GDM1 (cell line): ENCODE measurements around the gene TTBK2.
"Not testable (repeated sequence)": the region's sequence is repeated elsewhere in the genome, so short reads cannot be mapped to it uniquely, and the experiment has no call there.

Experiments
- DNase-seq: peaks from one replicate; lab custom pipeline; 2025; lab: John Stamatoyannopoulos, UW

The TTBK2 gene

DNA sequence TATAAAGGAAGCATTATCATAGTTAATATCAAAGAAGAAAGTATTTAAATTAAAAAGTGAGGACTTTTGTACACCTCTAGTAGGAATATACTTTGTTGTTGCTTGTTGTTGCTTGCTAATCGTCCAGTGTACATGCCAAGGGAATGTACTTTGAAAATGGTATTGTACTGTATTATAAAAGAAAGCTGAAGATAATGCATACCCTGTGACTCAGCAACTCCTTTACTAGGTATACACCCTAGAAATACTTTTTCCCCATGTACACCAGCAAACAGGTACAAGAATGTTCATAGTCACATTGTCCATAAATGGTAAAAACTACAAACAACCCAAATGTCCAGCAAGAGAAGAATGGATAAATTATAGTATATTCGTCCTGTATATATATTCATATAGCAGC, 12.0 kb downstream of the TTBK2 start:
- no peak for DNase-seq

DNA sequence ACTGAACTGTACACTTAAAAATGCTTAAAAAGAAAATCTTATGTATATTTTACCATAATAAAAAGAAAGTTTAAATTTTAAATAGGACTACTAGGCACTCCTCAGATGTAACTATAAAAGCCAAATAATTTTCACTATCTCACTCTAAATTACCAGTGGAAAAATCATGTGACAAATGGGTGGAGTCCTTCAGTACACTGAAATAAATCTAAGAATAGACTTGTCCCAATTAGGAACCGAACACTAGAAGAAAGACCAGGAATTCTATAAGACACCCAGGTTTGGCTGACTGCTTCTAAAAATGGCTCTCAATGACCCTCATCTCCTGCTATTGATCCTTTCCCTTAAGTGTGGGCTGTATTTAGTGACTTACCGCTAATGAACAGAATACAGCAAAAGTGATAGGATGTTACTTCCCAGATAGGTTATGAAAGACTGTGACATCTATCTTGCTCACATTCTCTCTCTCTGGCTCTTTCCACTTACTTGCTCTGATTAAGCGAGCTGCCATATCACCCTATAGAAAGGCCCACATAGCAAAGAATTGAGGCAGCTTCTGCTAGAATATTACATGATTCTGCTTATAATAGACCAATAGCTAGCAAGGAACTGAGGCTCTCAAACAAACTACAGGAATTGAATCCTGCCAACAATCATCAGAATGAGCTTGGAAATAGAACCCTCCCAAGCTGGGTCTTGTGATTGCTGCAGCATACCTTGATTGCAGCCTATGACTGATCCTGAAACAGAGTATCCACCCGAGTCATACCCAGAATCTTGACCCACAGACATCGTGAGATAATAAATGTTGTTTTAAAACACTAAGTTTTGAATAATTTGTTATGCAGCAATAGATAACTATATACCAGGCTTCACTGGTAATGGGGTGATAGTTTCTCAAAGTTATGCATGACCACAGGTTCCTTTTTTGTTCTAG, 16.9 kb downstream of the TTBK2 start:
- no peak for DNase-seq

DNA sequence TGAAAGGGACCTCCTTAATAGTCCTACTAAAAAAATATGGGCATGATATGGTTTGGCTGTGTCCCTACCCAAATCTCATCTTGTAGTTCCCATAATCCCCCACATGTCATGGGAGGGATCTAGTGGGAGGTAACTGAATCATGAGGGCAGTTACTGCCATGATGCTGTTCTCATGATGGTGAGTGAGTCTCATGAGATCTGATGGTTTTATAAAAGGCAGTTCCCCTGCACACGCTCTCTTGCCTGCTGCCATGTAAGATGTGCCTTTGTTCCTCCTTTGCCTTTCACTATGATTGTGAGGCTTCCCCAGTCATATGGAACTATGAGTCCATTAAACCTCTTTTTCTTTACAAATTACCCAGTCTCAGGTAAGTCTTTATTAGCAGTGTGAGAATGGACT, 26.7 kb downstream of the TTBK2 start:
- DNase-seq, result not testable (repeated sequence)

DNA sequence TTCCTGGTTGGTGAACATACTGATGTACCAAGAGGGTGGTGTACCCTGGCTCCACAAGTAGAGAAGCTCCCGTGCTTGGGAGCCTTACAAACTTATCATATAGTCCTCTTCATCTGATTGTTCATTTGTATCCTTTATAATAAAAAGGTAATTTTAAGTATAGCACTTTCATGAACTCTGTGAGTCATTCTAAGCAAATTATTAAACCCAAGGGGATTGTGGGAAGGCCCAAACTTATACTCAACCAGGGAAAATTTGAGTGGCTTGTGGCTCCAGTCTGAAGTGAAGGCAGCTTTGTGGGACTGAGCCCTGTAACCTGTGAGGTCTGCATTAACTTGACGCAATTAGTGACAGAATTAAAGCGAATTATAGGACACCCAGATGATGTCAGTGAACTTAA, 29.0 kb downstream of the TTBK2 start:
- DNase-seq, result no peak

DNA sequence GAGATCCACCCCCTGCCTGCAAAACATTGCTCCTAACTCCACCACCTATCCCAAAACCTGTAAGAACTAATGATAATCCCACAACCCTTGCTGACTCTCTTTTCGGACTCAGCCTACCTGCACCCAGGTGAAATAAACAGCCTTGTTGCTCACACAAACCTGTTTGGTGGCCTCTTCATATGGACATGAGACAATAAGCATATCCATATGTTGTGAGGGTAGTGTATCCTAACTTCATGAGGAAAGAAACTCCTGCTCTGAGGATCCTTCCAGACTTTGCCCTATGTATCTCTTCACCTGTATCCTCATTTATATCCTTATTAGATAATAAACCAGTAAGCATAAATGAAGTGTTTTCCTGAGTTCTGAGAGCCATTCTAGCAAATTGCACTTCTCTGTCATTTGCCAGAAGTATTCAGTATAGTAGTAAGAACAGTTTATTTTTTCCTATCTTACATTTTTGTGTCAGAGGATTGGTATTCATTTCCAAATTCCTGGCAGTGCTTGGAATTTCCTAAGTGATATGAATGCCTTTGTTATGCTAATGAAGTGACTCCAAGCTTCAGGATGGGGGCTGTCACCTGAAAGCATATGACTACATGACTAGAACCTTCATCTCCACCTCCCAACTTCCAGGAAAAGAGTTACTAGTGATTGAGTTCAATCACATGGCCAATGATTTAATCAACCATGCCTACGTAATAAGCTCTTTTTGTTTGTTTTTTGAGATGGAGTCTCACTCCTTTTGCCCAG, 30.2 kb downstream of the TTBK2 start:
- DNase-seq, result no peak

DNA sequence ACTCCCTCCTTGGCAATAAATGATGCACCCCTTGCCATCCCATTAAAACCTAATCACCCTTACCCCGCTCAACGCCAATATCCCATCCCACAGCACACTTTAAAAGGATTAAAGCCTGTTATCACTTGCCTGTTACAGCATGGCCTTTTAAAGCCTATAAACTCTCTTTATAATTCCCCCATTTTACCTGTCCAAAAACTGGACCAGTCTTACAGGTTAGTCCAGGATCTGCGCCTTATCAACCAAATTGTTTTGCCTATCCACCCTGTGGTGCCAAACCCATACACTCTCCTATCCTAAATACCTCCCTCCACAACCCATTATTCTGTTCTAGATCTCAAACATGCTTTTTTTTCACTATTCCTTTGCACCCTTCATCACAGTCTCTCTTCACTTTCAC, 33.2 kb downstream of the TTBK2 start:
- not testable (repeated sequence) for DNase-seq

DNA sequence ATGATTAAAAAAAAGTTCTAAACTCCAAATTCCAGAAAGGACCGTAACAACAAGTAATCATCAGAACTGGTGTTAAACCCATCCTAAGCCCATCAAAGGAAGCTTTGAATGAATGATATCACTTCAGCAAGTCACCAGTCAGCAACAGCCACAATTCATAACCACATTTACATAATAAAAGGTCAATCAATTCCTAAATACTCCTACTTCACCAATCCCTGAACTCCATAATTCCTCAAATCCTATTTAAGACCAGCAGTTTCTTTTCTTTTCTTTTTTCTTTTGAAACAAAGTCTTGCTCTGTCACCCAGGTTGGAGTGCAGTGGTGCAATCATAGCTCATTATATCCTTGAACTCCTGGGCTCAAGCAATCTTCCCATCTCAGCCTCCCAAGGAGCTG, 40.5 kb downstream of the TTBK2 start:
- DNase-seq, result no peak

DNA sequence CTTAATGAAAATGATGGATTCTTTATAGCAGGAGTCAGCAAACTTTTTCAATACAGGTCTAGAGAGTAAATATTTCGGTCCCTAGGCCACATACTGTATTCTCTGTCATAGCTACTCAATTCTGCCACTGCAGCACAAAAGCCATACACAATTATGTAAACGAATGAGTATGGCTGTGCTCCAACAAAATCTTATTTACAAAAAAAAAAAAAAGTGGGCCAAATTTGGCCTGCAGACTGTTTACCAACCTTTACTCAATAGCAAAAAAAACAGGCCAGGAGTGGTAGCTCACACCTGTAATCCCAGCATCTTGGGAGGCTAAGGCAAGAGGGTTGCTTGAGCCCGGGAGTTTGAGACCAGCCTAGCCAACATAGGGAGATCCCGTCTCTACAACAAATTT, 41.1 kb downstream of the TTBK2 start:
- DNase-seq, result no peak

DNA sequence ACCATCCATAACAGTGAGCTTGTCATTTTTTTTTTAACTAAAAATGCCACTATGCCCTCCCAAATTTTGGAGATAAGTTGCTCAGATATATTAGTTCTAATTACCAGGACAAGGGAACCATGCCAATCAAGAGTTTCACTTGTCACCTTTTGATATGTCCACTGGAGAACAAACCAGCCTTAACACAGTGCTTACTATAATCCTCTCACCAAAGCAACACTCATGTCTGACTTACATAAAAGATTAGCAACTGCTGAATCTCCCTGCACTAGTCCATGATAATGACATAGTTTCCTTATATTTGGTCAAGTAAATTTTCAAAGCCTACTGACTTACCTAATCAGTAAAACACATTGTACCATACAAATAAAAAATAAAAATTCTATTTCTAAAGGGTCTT, 44.4 kb downstream of the TTBK2 start:
- no peak for DNase-seq

DNA sequence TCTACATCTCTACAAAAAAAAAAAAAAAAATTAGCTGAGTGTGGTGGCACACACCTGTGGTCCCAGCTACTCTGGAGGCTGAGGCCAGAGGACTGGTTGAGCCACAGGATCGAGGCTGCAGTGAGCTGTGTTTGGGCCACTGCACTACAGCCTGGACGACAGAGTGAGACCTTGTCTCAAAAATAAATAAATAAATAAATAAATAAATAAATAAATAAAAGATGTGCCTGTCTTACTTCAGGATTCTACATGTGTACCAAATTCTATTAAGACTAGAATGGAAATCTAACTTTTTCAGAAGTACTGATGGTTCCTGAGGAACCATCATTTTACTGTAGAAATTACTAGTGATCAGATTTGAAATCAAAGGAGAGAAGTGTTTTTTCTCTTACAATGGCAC, 51.9 kb downstream of the TTBK2 start:
- no peak for DNase-seq

DNA sequence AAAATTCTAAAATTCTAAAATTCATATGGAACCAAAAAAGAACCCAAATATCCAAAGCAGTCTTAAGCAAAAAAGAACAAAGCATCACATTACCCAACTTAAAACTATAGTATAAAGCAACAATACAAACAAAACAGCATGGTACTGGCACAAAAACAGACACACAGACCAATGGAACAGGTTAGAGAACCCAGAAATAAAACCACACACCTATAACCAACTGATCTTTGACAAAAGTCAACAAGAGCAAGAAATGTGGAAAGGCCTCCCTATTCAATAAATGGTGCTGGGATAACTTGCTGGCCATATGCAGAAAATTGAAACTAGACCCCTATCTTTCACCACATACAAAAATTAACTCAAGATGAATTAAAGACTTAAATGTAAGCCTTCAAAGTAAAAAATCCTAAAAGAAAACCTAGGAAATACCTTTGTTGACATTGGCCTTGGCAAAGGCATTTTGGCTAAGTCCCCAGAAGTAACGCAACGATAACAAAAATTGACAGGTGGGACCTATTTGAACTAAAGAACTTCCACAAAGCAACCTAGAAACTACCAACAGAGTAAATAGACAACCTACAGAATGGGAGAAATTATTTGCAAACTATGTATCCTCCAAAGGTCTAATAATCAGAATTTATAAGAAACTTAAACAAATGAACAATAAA, 56.9 kb downstream of the TTBK2 start:
- no peak for DNase-seq

DNA sequence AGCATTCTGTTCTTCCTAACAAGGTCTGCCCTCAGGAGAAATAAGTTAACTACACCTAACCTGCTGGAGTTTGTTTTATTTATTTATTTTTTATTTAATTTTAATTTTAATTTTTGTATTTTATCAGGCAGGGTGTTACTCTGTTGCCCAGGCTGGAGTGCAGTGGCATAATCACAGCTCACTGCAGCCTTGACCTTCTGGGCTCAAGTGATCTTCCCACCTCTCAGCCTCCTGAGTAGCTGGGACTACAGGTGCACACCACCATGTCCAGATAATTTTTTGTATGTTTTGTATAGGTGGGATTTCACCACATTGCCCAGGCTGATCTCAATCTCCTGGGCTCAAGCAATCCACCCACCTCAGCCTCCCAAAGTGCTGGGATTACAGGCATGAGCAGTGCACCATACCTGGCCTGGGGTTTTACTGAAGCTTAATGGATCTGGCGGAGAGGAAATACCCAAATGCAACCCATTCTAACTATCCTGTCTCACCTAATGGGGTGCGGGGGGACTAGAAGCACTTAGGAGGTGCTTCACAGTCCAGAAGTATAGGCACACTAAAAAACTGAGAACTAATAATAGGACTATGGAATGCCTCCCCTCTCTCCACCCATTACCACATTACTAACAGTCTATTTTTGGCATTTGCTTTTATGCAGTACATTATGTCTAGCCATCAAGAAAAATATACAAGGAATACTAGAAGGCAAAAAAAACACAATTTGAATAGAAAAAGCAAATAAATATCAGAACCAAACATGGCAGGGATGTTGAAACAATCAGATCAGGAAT, 61.4 kb downstream of the TTBK2 start:
- DNase-seq, result no peak

DNA sequence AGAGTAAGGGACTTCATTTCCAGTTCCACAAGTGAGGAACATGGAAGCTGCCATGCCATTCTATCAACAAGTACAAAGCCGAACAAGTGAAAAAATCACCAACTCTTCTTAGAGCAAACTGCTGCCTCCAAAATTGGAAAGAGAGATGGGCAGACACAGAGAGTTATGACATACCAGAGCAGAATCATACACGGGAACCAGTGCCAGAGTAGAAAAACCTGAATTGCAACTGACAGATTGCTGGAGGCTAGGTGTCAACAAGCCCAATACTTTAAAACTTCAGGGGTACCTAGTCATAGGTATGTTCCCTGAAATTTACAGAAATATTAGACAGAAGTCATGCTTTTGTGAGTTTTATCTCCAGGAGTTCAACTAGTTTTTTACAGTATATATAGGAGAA, 62.0 kb downstream of the TTBK2 start:
- no peak for DNase-seq

DNA sequence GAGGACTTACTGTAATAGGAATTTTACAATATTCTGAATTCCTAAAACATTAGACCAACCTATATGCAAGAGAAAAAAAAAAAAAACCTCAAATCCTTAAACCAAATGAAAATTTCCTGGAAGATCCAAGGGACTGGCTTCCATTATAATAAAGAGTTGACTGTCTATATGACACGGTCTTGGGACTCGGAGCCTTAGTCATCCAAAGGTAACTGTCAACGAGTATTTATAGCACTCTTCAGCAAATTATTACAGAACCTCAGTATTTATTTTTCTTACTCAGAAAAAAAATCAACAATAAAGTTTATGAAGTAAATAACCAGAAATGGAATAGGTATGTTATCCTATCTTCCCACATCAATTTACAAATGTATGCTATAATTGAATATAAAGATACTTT, 66.0 kb downstream of the TTBK2 start:
- no peak for DNase-seq

DNA sequence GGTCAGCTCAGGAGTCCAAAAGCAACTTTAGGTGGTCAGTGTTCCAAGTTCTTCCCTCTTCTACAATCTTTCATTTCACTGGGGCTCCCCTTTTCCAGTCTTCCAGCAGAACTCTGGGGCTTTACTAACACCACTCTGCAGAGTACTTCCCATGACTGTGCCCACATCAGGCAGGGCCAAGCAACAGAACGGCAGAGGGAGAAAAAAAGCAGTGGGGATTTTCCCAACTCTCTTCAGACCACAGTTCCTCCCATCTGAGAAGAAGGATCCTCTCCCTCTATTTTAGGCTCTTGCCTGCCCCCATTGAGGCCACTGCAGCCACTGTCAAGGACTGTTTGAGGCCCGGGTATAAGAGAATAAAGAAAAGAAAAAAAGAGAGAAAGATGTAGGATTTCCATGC, 70.7 kb downstream of the TTBK2 start:
- DNase-seq, result no peak

DNA sequence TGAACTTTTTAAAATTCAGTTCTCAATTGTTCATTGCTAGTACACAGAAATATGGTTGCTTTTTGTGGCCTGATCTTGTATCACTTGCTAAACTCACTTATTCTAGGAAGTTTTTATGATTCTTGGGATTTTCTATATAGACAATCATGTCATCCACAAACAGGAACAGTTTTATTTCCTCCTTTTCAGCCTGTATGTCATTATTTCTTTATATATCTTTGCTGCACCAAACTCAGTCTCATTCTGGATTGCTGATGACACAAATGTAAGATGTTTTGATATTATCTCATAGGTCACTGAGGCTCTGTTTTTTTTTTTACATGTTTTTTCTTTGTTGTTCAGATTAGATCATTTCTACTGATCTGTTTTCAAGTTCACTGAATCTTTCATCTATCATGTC, 71.7 kb downstream of the TTBK2 start:
- DNase-seq, result no peak

DNA sequence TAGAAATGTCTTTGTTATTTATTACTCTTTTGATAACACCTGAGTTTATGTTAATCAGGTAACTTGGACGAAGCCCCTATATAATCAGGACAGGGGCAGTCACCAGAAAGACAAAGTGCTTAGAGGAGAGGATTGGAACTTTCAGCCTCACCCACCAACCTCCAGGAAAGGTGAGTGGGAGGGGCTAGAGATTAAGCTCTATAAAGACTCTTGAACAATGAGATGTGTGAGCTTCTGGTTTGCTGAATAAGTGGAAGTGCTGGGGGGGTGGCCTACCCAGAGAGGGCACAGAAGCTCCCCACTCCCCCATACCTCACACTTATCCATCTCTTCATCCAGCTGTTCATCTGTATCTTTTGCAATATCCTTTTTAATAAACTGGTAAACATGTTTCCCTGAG, 73.9 kb downstream of the TTBK2 start:
- no peak for DNase-seq

DNA sequence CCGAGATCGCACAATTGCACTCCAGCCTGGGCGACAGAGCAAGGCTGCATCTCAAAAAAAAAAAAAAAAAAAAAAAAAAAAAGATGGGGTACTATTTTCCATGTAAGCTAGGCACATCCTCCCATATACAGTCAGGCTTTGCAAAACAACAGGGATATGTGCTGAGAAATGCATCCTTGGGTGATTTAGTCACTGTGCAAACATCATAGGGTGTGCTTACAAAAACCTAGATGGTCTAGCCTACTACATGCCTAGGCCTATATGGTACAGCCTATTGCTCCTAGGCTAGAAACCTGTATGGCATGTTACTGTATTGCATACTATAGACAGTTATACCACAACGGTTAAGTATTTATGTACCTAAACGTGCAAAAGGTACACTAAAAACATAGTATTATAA, 75.0 kb downstream of the TTBK2 start:
- DNase-seq, result no peak

DNA sequence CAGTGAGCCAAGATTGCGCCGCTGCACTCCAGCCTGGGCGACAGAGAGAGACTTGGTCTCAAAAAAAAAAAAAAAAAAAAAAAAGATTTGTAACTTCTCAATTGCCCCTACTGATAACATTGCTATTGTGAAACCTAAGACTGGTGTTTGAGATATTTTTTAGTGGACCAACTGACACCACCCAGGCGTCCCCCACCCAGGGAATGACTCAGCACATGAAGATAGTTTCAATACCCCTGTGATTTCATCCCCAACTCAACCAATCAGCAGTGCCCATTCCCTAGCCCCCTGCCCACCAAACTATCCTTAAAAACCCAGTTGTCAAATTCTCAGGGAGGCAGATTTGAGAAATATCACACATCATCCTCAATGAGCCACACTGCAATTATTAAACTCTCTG, 76.9 kb downstream of the TTBK2 start:
- DNase-seq, result no peak

DNA sequence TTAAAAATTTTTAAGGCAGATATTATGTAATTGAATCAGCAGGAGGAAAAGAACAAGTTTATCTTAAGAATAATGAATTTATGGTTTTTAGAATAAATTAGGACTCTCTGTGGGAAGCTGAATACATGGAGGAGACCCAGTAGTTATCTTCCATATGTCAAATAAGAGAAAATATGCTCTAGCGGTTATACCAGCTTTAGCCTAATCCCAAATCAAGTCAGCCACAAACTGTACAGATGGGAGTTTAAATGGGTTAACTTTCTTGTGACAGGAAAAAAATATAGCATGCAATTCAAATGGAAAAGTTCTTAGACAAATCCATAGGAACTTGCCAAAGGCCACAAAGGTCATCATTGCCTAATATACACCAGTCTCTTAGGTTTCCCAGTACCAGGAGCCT, 84.3 kb downstream of the TTBK2 start:
- no peak for DNase-seq

DNA sequence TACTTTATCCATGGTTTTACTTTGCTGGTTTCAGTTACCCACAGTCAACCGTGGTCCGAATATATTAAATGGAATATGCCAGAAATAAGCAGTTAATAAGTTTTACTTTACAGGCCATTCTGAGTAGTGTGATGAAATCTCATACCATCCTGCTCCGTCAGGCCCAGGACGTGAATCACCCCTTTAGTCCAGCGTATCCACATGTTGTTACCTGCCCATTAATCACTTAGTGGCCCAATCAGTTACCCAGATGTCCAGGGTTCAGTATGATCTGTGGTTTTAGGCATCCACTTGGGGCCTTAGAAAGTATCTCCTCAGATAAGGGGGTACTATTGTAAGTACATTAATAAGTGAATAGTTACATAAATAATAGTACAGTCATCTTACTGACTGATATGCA, 88.0 kb downstream of the TTBK2 start:
- no peak for DNase-seq

DNA sequence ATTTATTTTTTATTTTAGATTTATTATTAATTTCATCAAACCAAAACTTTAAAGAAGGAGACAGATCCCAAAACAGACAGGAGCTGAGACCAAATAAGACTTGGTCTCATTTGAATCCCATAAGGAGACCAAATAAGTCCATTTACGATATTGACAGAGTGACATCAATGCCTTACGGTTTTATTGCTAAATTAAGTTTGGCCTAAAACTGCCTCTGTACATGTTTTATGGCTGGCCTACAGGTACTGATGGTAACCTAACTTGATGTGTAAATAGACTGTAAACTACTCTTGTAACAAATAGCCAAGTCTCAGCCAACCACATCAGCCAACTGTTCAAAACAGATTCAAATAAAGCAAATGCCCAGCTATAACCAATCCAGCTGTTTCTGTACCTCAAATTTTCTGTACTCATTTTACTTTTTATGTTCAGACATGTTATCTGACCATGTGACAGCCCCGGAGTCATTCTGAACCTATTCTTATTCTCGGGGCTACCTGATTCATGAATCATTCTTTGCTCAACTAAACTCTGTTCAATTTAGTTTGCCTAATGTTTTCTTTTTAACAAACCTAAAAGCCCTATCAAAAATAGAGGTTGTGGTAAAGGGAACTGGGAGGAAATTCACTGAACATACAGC, 94.2 kb downstream of the TTBK2 start:
- DNase-seq, result no peak
